ENCODE results near the gene PHF3.

PHF3 gene

GRCh38 chr6:63649847-63650265 is 14.3 kb downstream of the PHF3 start:
- Histone ChIP-seq H3K4me1 (ENCODE audit: control insufficient read depth in 1 of 2, insufficient read depth in 2 of 2, low read length in 2 of 2) (peaks cover 6 to 47% of the 10 kb centered on the region in 2 donors), H3K9me3 (ENCODE audit: control insufficient read depth in 1 of 2, low read length in 2 of 2) (no peaks in the 10 kb centered on the region), H3K27ac (ENCODE audit: low read length) (no peak overlapping the region), H3K36me3 (ENCODE audit: control insufficient read depth in 1 of 2, insufficient read depth in 2 of 2, low read length in 2 of 2) (no peaks in the 10 kb centered on the region), H3K4me3 (ENCODE audit: low read depth in 1 of 2, low read length in 2 of 2) (no peak overlapping the region), H3K27me3 (ENCODE audit: low read depth, low read length) (no peaks in the 10 kb centered on the region)

DNA sequence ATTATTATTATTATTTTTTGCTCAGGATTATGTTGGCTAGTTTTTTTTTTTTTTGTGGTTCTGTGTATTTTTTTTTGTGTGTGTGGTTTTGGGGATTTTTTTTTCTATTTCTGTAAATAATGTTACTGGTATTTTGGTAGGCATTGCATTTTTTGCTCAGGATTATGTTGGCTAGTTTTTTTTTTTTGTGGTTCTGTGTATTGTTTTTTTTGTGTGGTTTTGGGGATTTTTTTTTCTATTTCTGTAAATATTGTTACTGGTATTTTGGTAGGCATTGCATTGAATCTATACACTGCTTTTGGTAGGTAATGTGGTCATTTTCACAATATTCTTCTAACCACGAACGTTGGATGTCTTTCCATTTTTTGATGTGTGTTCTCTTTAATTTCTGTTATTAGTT is 17.4 kb downstream of the PHF3 start:
- no peaks in the 10 kb centered on the region for H3K27me3 ChIP-seq (ENCODE audit: low read depth, low read length)
- no peak overlapping the region for H3K27ac ChIP-seq (ENCODE audit: low read length)
- no peak overlapping the region for H3K4me3 ChIP-seq (ENCODE audit: low read depth in 1 of 2, low read length in 2 of 2)
- no peaks in the 10 kb centered on the region for H3K36me3 ChIP-seq (ENCODE audit: control insufficient read depth in 1 of 2, insufficient read depth in 2 of 2, low read length in 2 of 2)
- H3K9me3 ChIP-seq (ENCODE audit: control insufficient read depth in 1 of 2, low read length in 2 of 2) = no peaks in the 10 kb centered on the region
- H3K4me1 ChIP-seq (ENCODE audit: control insufficient read depth in 1 of 2, insufficient read depth in 2 of 2, low read length in 2 of 2) = peaks cover 6 to 55% of the 10 kb centered on the region in 2 donors

GRCh38 chr6:63660757-63661156 is 25.2 kb downstream of the PHF3 start:
- peaks cover 0 to 29% of the 10 kb centered on the region in 2 donors for H3K4me1 ChIP-seq (ENCODE audit: control insufficient read depth in 1 of 2, insufficient read depth in 2 of 2, low read length in 2 of 2)
- H3K27ac ChIP-seq (ENCODE audit: low read length) = no peak overlapping the region

GRCh38 chr6:63661769-63662168 is 26.2 kb downstream of the PHF3 start:
- no peaks in the 10 kb centered on the region for H3K9me3 ChIP-seq (ENCODE audit: control insufficient read depth in 1 of 2, low read length in 2 of 2)

More at GRCh38 chr6:63660757-63661156, 25.2 kb downstream of the PHF3 start:
- H3K27me3 ChIP-seq (ENCODE audit: low read depth, low read length) = no peaks in the 10 kb centered on the region
- no peaks in the 10 kb centered on the region for H3K9me3 ChIP-seq (ENCODE audit: control insufficient read depth in 1 of 2, low read length in 2 of 2)
- no peak overlapping the region for H3K4me3 ChIP-seq (ENCODE audit: low read depth in 1 of 2, low read length in 2 of 2)
- H3K36me3 ChIP-seq (ENCODE audit: control insufficient read depth in 1 of 2, insufficient read depth in 2 of 2, low read length in 2 of 2) = no peaks in the 10 kb centered on the region

DNA sequence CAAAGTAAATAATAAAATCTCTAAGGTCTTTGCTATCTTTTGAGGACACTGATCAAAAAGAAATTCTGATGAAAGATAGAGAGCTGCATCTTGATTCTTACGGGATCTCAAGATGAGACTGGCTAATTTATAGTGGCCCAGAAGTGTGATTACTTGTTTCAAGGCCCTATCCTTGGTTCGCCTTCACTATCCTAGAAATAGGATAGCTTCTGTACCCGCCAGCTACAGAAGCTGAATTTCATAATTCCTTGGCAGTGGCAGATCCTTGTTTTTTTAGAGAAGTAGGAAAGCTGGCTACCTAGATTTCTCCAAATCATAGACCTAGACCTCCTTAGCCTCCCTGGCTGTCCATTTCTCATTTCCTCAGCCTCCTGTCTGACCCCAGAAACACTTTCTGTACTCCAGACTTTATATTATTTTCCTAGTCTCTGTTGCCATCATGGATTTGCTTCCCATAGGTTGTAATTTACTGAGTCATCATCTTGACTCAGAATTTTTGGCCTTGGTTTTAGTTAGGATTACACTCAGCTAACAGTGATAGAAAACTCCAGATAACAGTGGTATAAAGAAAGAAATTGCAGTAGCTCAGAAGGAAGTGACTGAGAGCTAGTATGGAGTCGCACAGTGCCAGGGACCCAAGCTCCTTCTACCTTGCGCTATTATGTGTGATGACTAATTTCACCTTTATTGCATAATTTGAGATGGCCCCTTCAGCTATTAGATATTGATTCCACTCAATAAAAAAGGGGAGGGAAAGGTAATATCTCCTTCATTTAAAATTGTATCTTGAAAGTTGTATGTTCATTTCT is 27.7 kb downstream of the PHF3 start:
- Histone ChIP-seq H3K27ac (ENCODE audit: low read length) (no peak overlapping the region), H3K9me3 (ENCODE audit: control insufficient read depth in 1 of 2, low read length in 2 of 2) (no peaks in the 10 kb centered on the region)

More at GRCh38 chr6:63661769-63662168, 26.2 kb downstream of the PHF3 start:
- no peak overlapping the region for H3K27ac ChIP-seq (ENCODE audit: low read length)
- H3K27me3 ChIP-seq (ENCODE audit: low read depth, low read length) = no peaks in the 10 kb centered on the region
- peaks cover 0 to 24% of the 10 kb centered on the region in 2 donors for H3K4me1 ChIP-seq (ENCODE audit: control insufficient read depth in 1 of 2, insufficient read depth in 2 of 2, low read length in 2 of 2)
- no peaks in the 10 kb centered on the region for H3K36me3 ChIP-seq (ENCODE audit: control insufficient read depth in 1 of 2, insufficient read depth in 2 of 2, low read length in 2 of 2)
- H3K4me3 ChIP-seq (ENCODE audit: low read depth in 1 of 2, low read length in 2 of 2) = no peak overlapping the region

DNA sequence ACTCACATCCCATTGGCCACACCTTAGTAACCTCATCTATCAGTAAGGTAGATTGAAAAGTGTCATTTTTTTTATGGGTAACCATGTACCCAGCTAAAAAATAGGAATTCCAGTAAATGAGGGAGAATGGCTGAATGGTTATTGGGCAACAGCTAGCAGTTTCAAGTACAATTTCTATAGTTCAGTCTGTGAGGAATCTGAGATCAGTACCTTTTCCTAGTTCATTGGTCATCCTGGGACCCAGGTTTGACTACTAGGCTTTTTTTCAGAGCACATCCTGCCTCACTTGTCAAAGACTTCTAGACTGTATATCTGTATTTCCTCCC is 28.3 kb downstream of the PHF3 start:
- no peaks in the 10 kb centered on the region for H3K9me3 ChIP-seq (ENCODE audit: control insufficient read depth in 1 of 2, low read length in 2 of 2)
- no peak overlapping the region for H3K4me3 ChIP-seq (ENCODE audit: low read depth in 1 of 2, low read length in 2 of 2)
- H3K36me3 ChIP-seq (ENCODE audit: control insufficient read depth in 1 of 2, insufficient read depth in 2 of 2, low read length in 2 of 2) = no peaks in the 10 kb centered on the region
- H3K27ac ChIP-seq (ENCODE audit: low read length) = no peak overlapping the region
- no peaks in the 10 kb centered on the region for H3K27me3 ChIP-seq (ENCODE audit: low read depth, low read length)
- peaks cover 0 to 17% of the 10 kb centered on the region in 2 donors for H3K4me1 ChIP-seq (ENCODE audit: control insufficient read depth in 1 of 2, insufficient read depth in 2 of 2, low read length in 2 of 2)

More for the DNA sequence above, 27.7 kb downstream of the PHF3 start:
- Histone ChIP-seq H3K4me3 (ENCODE audit: low read depth in 1 of 2, low read length in 2 of 2) (no peak overlapping the region), H3K36me3 (ENCODE audit: control insufficient read depth in 1 of 2, insufficient read depth in 2 of 2, low read length in 2 of 2) (no peaks in the 10 kb centered on the region), H3K4me1 (ENCODE audit: control insufficient read depth in 1 of 2, insufficient read depth in 2 of 2, low read length in 2 of 2) (peaks cover 0 to 17% of the 10 kb centered on the region in 2 donors), H3K27me3 (ENCODE audit: low read depth, low read length) (no peaks in the 10 kb centered on the region)

- no peak overlapping the region for H3K4me3 ChIP-seq (ENCODE audit: low read depth in 1 of 2, low read length in 2 of 2)
- H3K27me3 ChIP-seq (ENCODE audit: low read depth, low read length) = no peaks in the 10 kb centered on the region
- H3K9me3 ChIP-seq (ENCODE audit: control insufficient read depth in 1 of 2, low read length in 2 of 2) = no peaks in the 10 kb centered on the region
- H3K4me1 ChIP-seq (ENCODE audit: control insufficient read depth in 1 of 2, insufficient read depth in 2 of 2, low read length in 2 of 2) = peaks cover 0 to 18% of the 10 kb centered on the region in 2 donors
- peaks cover 0 to 4% of the 10 kb centered on the region in 2 donors for H3K36me3 ChIP-seq (ENCODE audit: control insufficient read depth in 1 of 2, insufficient read depth in 2 of 2, low read length in 2 of 2)
- no peak overlapping the region for H3K27ac ChIP-seq (ENCODE audit: low read length)
These were observed 35.6 kb downstream of the PHF3 start for GRCh38 chr6:63671098-63671754.

DNA sequence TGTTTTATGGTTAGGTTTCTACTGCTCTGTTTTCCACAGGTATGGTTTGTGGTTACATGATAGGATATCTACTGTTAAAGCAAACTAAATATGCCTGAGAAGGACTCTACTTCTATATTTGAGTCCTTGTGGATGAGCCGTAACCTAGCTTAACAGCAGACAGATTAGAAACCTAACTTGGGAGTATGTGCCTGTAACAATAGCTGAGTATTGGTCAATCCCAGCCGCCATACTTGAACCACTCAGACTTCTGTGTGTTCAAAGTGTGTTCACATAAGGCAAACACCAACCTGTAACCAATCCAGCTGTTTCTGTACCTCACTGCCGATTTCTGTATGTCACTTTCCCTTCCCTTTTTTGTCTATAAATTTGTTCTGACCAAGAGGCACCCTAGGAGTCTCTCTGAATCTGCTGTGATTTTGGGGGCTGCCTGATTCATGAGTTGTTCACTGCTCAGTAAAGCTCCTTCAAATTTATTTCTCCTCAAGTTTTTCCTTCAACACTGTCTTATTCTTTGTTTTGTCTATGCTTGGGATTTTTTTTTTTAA is 37.1 kb downstream of the PHF3 start:
- H3K4me1 ChIP-seq (ENCODE audit: control insufficient read depth in 1 of 2, insufficient read depth in 2 of 2, low read length in 2 of 2) = peaks cover 6 to 32% of the 10 kb centered on the region in 2 donors
- no peaks in the 10 kb centered on the region for H3K27me3 ChIP-seq (ENCODE audit: low read depth, low read length)
- H3K27ac ChIP-seq (ENCODE audit: low read length) = no peak overlapping the region
- no peak overlapping the region for H3K4me3 ChIP-seq (ENCODE audit: low read depth in 1 of 2, low read length in 2 of 2)
- H3K36me3 ChIP-seq (ENCODE audit: control insufficient read depth in 1 of 2, insufficient read depth in 2 of 2, low read length in 2 of 2) = peaks cover 0 to 4% of the 10 kb centered on the region in 2 donors
- H3K9me3 ChIP-seq (ENCODE audit: control insufficient read depth in 1 of 2, low read length in 2 of 2) = no peaks in the 10 kb centered on the region

DNA sequence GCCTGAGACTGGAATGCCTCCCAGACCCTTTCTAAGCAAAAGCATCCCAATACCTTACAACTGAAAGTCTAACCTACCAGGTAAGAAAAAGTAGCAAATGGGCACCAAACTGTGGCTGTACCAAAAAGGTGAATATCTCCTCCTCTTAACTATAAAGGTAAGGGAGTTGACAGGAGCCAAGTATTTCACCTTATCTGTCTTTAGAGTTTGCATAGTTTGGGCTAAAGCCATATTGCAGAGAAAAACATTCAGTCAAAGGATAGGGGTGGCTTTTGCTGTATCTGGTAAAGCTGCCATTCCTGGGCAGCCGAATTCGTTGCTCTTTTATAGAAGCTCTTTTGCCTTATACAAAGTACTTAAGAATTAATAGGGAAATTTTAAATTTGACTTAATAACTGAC is 38.1 kb downstream of the PHF3 start:
- Histone ChIP-seq H3K4me1 (ENCODE audit: control insufficient read depth in 1 of 2, insufficient read depth in 2 of 2, low read length in 2 of 2) (peaks cover 6 to 28% of the 10 kb centered on the region in 2 donors), H3K36me3 (ENCODE audit: control insufficient read depth in 1 of 2, insufficient read depth in 2 of 2, low read length in 2 of 2) (peaks cover 0 to 4% of the 10 kb centered on the region in 2 donors)

DNA sequence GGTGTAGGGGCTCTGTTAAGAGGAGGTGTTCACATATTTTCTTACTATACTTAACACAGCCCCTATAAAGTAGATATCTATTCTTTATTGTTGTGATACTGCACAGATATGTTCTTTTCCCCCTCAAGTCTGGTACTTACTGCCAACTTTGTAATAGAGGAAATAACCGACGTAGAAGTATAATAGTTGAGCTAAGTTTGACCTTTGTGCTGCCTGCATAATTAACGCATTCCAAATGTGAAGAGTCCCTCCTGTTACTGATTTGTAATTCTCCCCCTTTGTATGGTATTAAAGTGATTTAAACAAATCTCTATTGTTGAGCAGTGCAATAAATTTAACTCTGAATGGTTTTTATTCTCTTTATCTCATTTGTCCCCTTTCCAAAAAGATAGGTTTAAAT is 39.0 kb downstream of the PHF3 start:
- Histone ChIP-seq H3K27ac (ENCODE audit: low read length) (no peak overlapping the region), H3K36me3 (ENCODE audit: control insufficient read depth in 1 of 2, insufficient read depth in 2 of 2, low read length in 2 of 2) (peaks cover 0 to 4% of the 10 kb centered on the region in 2 donors), H3K4me1 (ENCODE audit: control insufficient read depth in 1 of 2, insufficient read depth in 2 of 2, low read length in 2 of 2) (peaks cover 6 to 28% of the 10 kb centered on the region in 2 donors), H3K27me3 (ENCODE audit: low read depth, low read length) (no peaks in the 10 kb centered on the region), H3K4me3 (ENCODE audit: low read depth in 1 of 2, low read length in 2 of 2) (no peak overlapping the region), H3K9me3 (ENCODE audit: control insufficient read depth in 1 of 2, low read length in 2 of 2) (no peaks in the 10 kb centered on the region)

More for the DNA sequence above, 38.1 kb downstream of the PHF3 start:
- Histone ChIP-seq H3K9me3 (ENCODE audit: control insufficient read depth in 1 of 2, low read length in 2 of 2) (no peaks in the 10 kb centered on the region), H3K27ac (ENCODE audit: low read length) (no peak overlapping the region), H3K27me3 (ENCODE audit: low read depth, low read length) (no peaks in the 10 kb centered on the region), H3K4me3 (ENCODE audit: low read depth in 1 of 2, low read length in 2 of 2) (no peak overlapping the region)

DNA sequence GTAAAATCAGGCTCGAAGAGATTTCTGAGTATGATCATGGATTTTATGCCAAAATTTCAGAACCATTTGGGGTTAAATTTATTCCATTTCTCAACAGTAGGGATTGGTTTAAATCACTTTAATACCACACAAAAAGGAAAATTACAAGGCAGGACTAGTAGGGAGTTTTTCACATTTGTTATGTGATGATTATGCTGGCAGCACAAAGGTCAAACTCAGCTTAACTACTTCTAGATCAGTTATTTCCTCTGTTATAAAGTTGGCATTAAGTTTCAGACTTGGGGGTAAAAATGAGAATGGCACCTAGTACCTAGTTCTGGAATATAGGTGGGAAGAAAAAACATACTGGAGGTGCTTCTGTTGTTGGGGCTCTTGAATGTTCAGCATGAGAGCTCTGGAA is 39.5 kb downstream of the PHF3 start:
- H3K4me3 ChIP-seq (ENCODE audit: low read depth in 1 of 2, low read length in 2 of 2) = no peak overlapping the region
- H3K9me3 ChIP-seq (ENCODE audit: control insufficient read depth in 1 of 2, low read length in 2 of 2) = no peaks in the 10 kb centered on the region
- H3K27me3 ChIP-seq (ENCODE audit: low read depth, low read length) = no peaks in the 10 kb centered on the region
- H3K36me3 ChIP-seq (ENCODE audit: control insufficient read depth in 1 of 2, insufficient read depth in 2 of 2, low read length in 2 of 2) = peaks cover 0 to 4% of the 10 kb centered on the region in 2 donors
- H3K4me1 ChIP-seq (ENCODE audit: control insufficient read depth in 1 of 2, insufficient read depth in 2 of 2, low read length in 2 of 2) = peaks cover 6 to 28% of the 10 kb centered on the region in 2 donors
- no peak overlapping the region for H3K27ac ChIP-seq (ENCODE audit: low read length)

Data from muscle layer of duodenum (tissue), 2 donors.